MCF 10A (cell line): Measurements from ENCODE around the gene TUFT1. TPM values are rescaled to one million over a fixed set of nuclear protein-coding genes. Genes with fewer than 3 reads are reported as not detected.
A peak's percentile ranks its signal among the peaks of the same experiment; 100 is the strongest.

Experiments
- BruUV-seq: library from RNA; stranded (reverse); fragments of 400-500 nt; replicated peaks from 2 replicates; lab custom pipeline; 2021; lab: Mats Ljungman, UMichigan
- CTCF ChIA-PET: fragments of 300-600 bp; sonication (Branson Sonifier 250); formaldehyde crosslinking; extraction: SDS; loops from one replicate; lab custom pipeline; 2021; ENCODE audit warnings: antibody characterized with exemption, inconsistent platforms; lab: Yijun Ruan, JAX
- POLR2A ChIA-PET: fragments of 300-600, 350-650 bp; sonication (Branson Sonifier 250); formaldehyde crosslinking; extraction: SDS; loops from one replicate; lab custom pipeline; 2020; ENCODE audit warnings: antibody characterized with exemption, inconsistent platforms; lab: Yijun Ruan, JAX
- DNase-seq: peaks from one replicate; pipeline ENCODE4 v3.0.0-alpha.2; 2018; ENCODE audit not compliant: unreplicated experiment
- H3K27ac Mint-ChIP-seq: one replicate; pipeline ENCODE4 v1.8.0; 2022; ENCODE audit warnings: mild to moderate bottlenecking, low read depth, mixed read lengths; ENCODE audit not compliant: unreplicated experiment
- H3K27me3 Mint-ChIP-seq: one replicate; pipeline ENCODE4 v1.8.0; 2022; ENCODE audit warnings: mixed read lengths; ENCODE audit not compliant: insufficient read depth, unreplicated experiment
- H3K36me3 Mint-ChIP-seq: one replicate; pipeline ENCODE4 v1.8.0; 2022; ENCODE audit warnings: mild to moderate bottlenecking, moderate library complexity, mixed read lengths; ENCODE audit not compliant: insufficient read depth, unreplicated experiment
- H3K4me1 Mint-ChIP-seq: one replicate; pipeline ENCODE4 v1.8.0; 2022; ENCODE audit warnings: mixed read lengths; ENCODE audit not compliant: insufficient read depth, unreplicated experiment
- H3K4me3 Mint-ChIP-seq: one replicate; pipeline ENCODE4 v1.8.0; 2022; ENCODE audit warnings: mild to moderate bottlenecking, moderate library complexity, mixed read lengths; ENCODE audit not compliant: unreplicated experiment
- H3K9me3 Mint-ChIP-seq: one replicate; pipeline ENCODE4 v1.8.0; 2022; ENCODE audit warnings: mixed read lengths; ENCODE audit not compliant: unreplicated experiment
- CTCF ChIP-seq: fragments of 200-600 bp; IDR thresholded peaks from one replicate; pipeline ENCODE4 v1.8.0; 2022; ENCODE audit warnings: antibody characterized with exemption, mild to moderate bottlenecking; ENCODE audit not compliant: unreplicated experiment
- intact Hi-C: fragments of 100-400 bp; cut with micrococcal nuclease; formaldehyde crosslinking; loops from 2 replicates; pipeline ENCODE4 v1.14.1; 2022
- total RNA-seq: library from RNA; stranded (reverse); gene quantifications from 2 replicates; pipeline ENCODE4 v1.2.3, GENCODE V29; 2022

TUFT1 gene
- total RNA-seq, 1 experiment from 2014 or later, result 162 TPM

GRCh38 chr1:151583796-151584195, 43.7 kb downstream of the TUFT1 start:
- H3K27me3 Mint-ChIP-seq, result no peaks in the 10 kb centered on the region
- no peak overlapping the region for H3K4me3 Mint-ChIP-seq
- BruUV-seq, result no TSS peak
- no peaks in the 10 kb centered on the region for H3K9me3 Mint-ChIP-seq
- DNase-seq, result no peak
- ChIA-PET CTCF (interaction anchor here (0.6 to 3.6 kb wide), 5 partner anchors 10 to 168 kb away, joined by 3 to 22 read pairs (median 3); no protein-coding TSS in a partner anchor), POLR2A (interaction anchor here (0.5 to 1.7 kb wide), 9 partner anchors 11 to 179 kb away, joined by 3 to 5 read pairs (median 3); partner anchors contain the start of genes MRPL9, POGZ and TUFT1)
- TF ChIP-seq CTCF, result no peak
- intact Hi-C loops, result no loop called here
- peaks cover 67% of the 10 kb centered on the region for H3K36me3 Mint-ChIP-seq
- H3K4me1 Mint-ChIP-seq, result peaks cover 40% of the 10 kb centered on the region
- H3K27ac Mint-ChIP-seq, result no peak overlapping the region

GRCh38 chr1:151584278-151584677, 44.2 kb downstream of the TUFT1 start:
- no peak for DNase-seq
- ChIA-PET CTCF (interaction anchor here (0.6 to 3.6 kb wide), 4 partner anchors 9 to 168 kb away, joined by 3 to 22 read pairs (median 3); no protein-coding TSS in a partner anchor), POLR2A (interaction anchor here (0.7 to 1.7 kb wide), 9 partner anchors 13 to 247 kb away, joined by 3 to 7 read pairs (median 3); partner anchors contain the start of genes MRPL9, POGZ and TUFT1)
- Mint-ChIP-seq H3K4me1 (peaks cover 36% of the 10 kb centered on the region), H3K36me3 (peaks cover 62% of the 10 kb centered on the region), H3K27me3 (no peaks in the 10 kb centered on the region), H3K27ac (peak overlapping the region; percentile 8), H3K9me3 (no peaks in the 10 kb centered on the region), H3K4me3 (peak overlapping the region; percentile 14)
- no TSS peak for BruUV-seq
- TF ChIP-seq CTCF, result no peak
- intact Hi-C loops, result no loop called here

GRCh38 chr1:151584780-151585179, 44.7 kb downstream of the TUFT1 start:
- no peak for TF ChIP-seq CTCF
- Mint-ChIP-seq H3K4me3 (peak overlapping the region; percentile 14), H3K36me3 (peaks cover 58% of the 10 kb centered on the region), H3K27me3 (no peaks in the 10 kb centered on the region), H3K4me1 (peaks cover 31% of the 10 kb centered on the region), H3K9me3 (peaks cover 1% of the 10 kb centered on the region), H3K27ac (peak overlapping the region; percentile 8)
- POLR2A ChIA-PET, result interaction anchor here (0.8 to 1.9 kb wide), 7 partner anchors 10 to 246 kb away, joined by 3 to 21 read pairs (median 7); partner anchors contain the start of gene TUFT1
- no TSS peak for BruUV-seq
- CTCF ChIA-PET, result interaction anchor here (3.6 kb wide), 1 partner anchor 9 kb away, joined by 22 read pairs; no protein-coding TSS in a partner anchor
- intact Hi-C loops, result no loop called here
- no peak for DNase-seq

- intact Hi-C loops, result no loop called here
- H3K27ac Mint-ChIP-seq, result peak overlapping the region; percentile 8
- peak; percentile 68 for DNase-seq
- H3K9me3 Mint-ChIP-seq, result peaks cover 6% of the 10 kb centered on the region
- H3K36me3 Mint-ChIP-seq, result peaks cover 54% of the 10 kb centered on the region
- ChIA-PET CTCF (interaction anchor here (0.6 to 3.6 kb wide), 7 partner anchors 8 to 94 kb away, joined by 3 to 22 read pairs (median 3); no protein-coding TSS in a partner anchor), POLR2A (interaction anchor here (0.6 to 1.9 kb wide), 17 partner anchors 8 to 1574 kb away, joined by 3 to 21 read pairs (median 4); partner anchors contain the start of gene TUFT1)
- peaks cover 27% of the 10 kb centered on the region for H3K4me1 Mint-ChIP-seq
- TF ChIP-seq CTCF, result no peak
- H3K4me3 Mint-ChIP-seq, result no peak overlapping the region
- BruUV-seq, result no TSS peak
- H3K27me3 Mint-ChIP-seq, result no peaks in the 10 kb centered on the region
Measured at GRCh38 chr1:151585622-151586021, 45.5 kb downstream of the TUFT1 start.
